Loucy (cell line): ENCODE measurements around the gene ZDHHC19.

Experiments used
- EZH2phosphoT487 ChIP-seq: fragments of 200-600 bp; IDR thresholded peaks from 2 replicates; pipeline ENCODE4 v1.6.1; 2018; ENCODE audit warnings: antibody characterized with exemption, mild to moderate bottlenecking, moderate library complexity, borderline replicate concordance
- TF ChIP-seq, protein P1 (sequence below): fragments of 200-600 bp; sonication (generic); conservative IDR thresholded peaks from 2 replicates; pipeline ENCODE4 v1.5.1; 2014; ENCODE audit warnings: mild to moderate bottlenecking, antibody characterized with exemption, low read length

DNA sequence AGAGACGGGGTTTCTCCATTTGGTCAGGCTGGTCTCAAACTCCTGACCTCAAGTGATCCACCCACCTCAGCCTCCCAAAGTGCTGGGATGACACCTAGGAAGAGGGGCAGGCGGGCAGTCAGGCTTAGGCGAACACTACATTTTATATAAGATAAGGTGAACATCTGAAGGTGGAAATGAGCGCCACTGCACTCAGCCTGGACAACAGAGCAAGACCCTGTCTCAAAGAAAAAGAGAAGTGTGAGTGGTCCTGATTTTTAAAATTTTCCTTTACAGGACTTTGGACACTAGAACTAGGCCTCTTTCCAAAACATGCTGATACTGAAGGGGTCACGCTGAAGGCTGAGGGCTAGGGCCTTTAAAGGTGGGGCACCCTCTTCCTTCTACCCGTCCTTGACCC is 48.0 kb downstream of the ZDHHC19 start:
- TF ChIP-seq, protein P1, sequence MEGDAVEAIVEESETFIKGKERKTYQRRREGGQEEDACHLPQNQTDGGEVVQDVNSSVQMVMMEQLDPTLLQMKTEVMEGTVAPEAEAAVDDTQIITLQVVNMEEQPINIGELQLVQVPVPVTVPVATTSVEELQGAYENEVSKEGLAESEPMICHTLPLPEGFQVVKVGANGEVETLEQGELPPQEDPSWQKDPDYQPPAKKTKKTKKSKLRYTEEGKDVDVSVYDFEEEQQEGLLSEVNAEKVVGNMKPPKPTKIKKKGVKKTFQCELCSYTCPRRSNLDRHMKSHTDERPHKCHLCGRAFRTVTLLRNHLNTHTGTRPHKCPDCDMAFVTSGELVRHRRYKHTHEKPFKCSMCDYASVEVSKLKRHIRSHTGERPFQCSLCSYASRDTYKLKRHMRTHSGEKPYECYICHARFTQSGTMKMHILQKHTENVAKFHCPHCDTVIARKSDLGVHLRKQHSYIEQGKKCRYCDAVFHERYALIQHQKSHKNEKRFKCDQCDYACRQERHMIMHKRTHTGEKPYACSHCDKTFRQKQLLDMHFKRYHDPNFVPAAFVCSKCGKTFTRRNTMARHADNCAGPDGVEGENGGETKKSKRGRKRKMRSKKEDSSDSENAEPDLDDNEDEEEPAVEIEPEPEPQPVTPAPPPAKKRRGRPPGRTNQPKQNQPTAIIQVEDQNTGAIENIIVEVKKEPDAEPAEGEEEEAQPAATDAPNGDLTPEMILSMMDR = no peak
- no peak for TF ChIP-seq EZH2phosphoT487
